HG03097 (cell line): Measurements from ENCODE around the gene PSD2.

ENCODE experiments used
- ATAC-seq: cut with Tn5 transposase; IDR thresholded peaks from one replicate; pipeline ENCODE4 v1.9.1; 2021; ENCODE audit not compliant: unreplicated experiment, low FRiP score

The PSD2 gene

DNA sequence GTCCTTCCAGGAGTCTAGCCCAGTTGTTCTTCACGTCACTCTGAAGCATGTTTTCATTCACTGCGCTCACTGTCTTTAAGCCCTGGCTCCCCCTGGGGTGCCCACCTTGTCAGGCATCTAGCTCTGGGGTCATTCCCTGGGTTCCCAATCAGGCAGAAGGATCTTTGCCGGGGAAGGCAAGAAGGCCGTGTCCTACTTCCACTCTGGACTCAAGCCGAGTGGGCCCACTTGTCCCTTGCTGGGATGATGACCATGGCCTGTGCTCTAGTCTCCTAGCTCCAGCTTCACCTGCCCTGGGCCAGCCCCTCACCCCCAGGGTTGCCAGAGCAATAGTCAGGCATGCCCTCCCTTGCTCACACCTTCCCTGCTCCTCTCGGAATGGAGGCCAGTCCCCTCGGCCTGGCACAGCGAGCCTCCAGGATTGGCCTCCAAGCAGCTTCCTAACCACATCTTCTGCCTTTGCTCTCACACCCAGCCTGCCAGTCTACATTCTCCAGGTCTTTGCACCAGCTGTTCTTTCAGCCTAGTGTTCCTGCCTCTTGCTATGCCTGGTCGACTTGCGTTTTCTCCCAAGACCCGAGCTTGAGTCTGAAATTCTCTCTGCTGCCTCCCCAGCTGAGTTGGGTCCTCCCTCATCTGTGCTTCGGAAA lies 32.2 kb upstream of the PSD2 start:
- no peak for ATAC-seq

DNA sequence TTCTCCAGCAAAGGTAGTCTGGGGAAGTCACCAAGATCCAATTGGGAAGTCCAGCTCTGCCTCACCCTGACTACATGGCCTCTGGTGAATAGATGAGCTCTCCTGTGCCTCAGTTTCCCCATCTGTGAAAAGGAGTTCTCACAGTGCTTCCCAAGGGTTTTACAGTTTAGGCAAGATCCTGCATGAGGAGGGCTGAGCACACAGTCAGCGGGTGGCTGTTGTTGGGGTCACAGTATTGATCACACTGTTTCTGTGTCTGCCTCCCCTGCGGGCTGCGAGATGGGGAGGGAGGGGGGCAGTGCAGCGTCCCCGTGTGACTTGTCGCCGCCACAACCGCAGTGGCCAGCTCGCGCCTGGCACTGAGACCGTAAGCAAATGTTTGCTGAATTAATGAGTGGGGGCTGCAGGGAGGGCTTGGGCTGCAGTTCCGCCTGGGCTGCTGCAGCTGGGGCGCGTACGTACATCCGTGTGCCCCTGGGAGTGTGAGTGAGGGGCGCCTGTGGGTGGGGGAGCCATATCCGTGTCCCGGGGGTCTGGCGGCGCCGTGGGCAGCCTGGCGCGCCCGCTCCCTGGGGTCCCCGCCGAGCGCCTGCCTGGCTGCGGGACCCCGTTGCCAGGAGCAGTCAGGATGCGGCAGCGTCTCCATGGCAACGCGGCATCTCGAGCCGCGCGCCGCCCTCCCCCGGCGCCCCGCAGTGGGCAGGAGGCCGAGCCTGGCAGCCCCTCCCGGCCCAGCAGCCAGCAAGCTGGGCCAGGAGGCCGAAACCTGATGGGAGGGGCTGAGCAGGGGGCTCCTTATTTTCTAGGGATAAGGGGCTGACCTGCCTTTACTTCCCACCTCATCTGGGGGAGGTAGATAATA lies 31.4 kb upstream of the PSD2 start:
- ATAC-seq = no peak

DNA sequence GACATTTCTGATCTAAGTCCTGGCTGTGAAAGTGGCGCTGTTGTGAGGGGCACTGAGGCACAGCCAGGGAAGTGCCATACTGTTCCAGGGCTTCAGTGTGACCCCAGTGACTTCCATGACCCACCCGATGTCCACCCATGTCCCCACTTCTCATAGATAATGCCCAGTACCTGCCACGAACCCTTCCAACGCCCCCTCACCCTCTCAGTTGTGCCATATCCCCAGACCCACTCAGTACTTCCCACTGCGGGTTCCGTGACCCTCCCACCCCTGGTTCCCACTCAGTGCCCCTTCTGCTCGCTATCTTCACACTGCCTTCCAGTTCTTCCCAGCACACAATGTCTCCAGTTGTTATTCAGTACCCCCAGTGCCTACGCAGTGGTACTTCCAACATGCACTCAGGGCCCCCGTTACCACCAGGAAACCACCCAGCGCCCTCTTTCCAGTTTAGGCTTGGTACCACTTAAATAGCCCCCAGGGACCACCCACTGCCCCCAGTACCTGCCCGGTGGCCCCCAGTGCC lies 30.7 kb upstream of the PSD2 start:
- ATAC-seq = no peak

DNA sequence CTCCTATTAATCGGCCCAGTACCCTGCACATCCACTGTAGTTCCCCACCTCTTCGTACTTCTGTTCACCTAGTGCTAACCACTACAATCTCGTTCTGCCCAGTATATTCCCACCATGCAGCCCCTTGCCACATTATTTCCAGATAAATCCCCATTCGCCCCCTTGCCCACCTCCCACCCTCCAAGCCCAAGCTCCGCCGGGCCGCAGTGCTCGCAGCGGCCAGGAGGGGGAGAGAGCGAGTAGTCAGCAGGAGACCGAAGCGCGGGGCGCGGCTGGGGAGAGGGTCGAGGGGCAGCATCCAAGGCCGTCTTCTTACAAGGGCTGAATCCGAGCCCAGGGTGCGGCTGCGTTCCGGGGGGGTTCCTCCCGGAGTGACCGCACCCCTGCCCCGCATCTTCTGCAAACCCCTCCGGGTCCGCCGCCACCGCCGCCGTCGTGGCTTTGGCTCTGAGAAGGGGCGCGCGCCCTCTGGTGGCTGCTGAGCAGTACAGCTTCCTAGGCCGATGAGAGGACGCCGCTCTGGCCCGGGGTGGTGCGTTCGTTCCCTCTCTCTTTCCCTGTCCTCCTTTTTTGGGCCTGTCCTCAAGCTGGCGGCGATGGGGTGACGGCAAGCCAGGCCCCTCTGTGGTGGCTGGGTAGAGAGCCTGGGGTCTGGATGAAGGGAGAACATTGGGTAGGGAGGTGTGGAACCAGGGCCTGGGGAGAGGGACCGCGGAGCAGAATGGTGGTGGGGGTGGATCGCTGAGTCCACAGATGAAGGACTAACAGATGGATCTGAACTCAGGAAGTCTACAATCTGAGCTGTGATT lies 30.0 kb upstream of the PSD2 start:
- peak; percentile 67 for ATAC-seq

DNA sequence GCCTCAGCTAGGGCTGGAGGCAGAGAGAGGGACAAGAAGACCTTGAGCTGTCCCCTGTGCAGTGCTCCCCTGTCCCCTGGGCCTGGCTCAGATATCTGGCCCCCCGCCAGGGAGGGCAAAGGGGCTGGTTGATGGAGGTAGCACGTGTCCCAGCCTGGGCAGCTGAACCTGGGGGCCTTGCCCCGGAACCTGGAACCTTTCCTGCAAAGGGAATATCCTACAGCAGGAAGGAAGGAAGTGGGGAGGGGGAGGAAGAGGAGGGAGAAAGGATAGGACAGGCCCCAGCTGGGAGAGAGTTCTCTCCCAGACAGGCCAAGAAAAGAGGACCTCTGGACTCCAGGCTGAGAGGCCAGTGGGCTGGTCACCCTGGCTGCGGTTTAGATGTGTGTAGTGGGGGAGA lies 27.6 kb upstream of the PSD2 start:
- no peak for ATAC-seq

DNA sequence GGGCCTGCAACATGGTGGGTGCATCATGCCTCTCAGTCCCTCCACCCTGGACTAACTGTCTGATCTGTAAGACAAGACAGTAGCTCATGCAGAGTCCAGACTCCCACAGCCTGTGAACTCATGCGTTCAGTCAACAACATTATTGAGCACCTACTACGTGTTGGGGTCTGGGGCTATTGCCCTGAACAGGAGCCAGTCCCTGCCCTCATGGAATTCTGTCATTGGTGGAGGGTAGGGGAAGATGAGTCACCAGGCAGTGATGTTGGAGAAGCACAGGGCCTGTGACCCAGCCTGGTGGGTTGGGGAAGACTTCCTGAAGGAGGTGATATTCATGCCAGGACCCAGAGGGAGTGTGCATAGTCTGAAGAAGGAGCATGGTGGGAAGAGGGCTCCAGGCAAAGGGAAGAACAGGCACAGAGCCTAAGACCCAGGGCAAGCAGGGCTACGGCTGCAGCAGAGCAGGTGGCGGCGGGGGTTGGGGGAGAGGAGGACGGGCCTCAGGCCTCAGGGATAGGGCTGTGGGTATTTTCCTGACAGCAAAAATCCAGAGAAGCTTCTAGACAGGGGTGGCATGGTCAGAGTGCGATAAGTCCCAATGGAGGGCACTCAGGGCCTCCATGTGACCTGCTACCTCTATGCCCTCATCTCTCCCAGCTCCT lies 26.7 kb upstream of the PSD2 start:
- ATAC-seq = no peak

DNA sequence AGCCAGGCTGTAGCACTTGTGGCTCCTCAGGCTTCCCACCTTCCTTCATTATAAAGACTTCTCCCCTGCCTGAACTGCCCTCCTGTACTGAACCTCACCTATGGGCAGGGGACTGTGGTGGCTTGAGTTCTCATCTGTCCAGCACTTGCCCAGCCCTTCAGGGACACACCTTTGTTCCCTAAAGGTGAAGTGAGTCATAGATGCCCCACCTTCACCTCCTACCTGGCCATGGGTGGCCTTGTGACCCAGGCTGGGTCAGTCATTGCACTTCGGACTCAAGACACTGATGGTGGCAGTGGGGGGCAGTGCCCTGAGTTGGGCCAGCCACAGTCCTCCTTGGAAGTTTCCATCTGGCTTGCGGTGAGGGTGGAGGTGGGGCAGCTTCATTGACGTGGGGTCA lies 26.1 kb upstream of the PSD2 start:
- ATAC-seq = no peak

DNA sequence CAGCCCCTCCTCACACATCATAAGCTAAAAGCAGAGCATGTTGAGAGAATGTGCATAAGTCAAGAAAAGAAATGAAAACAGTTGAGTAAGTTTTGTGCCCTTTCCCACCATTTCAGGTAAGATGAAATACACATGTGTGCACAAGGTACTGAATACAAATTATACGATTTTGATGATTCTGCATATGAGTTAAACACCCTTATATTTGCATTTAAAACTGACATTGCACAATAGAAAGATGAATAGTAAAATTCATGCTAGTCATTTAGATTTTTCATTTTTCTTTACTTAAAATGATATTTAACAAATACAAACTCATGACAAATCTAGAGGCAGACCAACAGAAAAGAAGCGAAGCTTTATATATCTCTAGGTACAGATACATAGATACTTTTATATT lies 24.9 kb upstream of the PSD2 start:
- no peak for ATAC-seq

DNA sequence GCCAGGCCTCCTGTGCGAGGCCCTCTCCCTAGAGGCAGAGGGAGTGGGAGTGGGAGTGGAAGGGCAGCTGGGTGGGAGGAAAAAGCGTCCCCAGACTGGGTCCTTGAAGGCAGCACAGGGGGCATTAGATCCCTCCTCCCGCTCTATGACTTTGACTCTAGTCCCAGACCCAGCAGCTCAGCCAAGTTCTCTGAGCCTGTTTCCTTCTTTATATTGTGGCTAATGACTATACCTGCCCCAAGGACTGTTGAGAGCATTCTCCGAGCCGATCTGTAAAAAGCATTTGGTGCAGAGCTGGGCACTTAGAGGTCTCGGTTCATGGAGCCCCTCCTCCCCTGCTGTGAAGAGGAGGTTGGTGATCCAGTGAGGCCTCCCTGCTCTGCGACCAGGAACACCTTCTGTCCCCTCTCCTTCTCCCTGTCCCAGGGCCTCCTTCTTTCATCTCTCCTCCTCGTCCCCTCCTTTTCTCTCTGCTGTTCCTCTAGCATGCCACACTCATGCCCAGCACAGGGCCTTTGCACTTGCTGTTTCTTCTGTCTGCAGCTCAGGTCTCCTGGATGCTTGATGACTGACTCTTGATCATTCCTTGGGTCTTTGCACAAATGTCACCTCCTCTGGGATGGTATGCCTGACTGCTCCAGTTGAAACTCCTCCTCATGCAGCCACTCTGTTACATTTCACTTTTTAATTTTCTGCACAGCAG lies 23.4 kb upstream of the PSD2 start:
- no peak for ATAC-seq

DNA sequence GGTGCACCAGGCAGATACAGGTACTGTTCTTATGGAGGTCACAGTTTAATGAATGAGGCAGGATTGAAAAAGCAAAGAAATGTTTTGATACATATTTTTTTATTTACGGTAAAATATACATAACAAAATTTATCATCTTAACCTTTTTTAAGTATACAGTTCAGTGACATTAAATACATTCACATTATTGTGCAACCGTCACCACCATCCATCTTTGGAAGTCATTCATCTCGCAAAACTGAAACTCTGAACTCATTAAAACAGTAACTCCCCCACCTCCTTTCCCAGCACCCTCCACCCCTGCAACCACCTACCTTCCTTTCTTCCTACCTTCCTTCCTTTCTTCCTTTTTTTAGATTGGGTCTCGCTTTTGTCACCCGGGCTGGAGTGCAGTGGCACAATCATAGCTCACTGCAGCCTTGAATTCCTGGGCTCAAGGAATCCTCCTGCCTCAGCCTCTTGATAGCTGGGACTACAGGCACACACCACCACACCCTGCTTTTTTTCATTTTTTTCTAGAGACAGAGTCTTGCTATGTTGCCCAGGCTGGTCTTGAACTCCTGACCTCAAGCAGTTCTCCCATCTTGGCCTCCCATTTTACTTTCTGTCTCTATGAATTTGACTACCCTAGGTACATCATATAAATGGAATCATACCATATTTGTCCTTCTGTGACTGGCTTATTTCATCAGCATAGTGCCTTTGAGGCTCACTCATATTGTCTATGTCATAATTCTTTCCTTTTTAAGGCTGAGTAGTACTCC lies 22.5 kb upstream of the PSD2 start:
- no peak for ATAC-seq

DNA sequence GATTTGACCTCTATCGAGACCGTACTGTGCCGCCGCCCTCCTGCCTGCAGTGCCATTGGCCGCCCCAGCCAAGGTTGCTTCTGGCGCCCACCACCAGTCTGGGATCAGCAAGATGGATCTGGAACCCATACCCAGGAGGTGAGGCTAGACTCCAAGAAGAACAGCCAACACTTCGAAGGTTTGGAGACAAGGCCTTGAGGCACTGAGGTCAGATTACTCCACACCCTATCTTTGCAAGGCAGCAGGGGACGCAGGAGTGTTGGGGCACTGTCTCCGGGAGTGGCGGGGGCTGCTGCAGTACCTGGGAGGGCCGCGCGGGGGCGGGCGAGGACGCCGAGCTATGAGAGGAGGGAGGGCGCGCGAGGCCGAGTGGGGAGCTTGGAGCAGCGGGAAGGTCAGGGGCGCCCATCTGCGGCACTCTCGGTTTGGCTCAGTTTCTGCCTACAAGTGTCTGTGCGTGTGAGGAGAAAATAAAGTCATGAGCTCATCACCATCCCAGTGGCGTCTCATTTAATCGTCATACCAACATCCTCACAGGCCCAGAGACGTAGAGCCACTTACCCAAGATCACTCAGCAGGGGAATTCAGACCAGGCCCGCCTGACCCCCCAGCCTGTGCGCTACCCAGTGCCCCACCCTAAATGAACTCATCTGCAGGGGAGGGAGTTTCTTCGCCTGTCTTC lies 20.5 kb upstream of the PSD2 start:
- ATAC-seq = no peak

DNA sequence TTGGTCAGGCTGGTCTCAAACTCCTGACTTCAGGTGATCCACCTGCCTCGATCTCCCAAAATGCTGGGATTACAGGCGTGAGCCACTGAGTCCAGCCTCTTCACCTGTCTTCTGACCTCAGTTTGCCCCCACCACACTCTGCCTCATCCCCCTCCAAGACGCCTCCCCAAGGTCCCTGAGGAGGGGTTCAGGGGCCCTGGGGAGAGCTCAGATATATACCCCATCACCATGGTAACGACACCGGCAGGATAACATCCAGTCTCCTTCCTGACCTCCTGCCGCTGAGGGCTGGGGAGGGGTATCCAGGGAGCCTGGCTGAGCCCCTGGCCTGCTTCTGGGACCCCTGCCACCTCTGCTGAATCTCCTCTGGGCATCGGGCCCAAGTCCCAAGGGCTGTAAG lies 19.7 kb upstream of the PSD2 start:
- ATAC-seq = no peak

DNA sequence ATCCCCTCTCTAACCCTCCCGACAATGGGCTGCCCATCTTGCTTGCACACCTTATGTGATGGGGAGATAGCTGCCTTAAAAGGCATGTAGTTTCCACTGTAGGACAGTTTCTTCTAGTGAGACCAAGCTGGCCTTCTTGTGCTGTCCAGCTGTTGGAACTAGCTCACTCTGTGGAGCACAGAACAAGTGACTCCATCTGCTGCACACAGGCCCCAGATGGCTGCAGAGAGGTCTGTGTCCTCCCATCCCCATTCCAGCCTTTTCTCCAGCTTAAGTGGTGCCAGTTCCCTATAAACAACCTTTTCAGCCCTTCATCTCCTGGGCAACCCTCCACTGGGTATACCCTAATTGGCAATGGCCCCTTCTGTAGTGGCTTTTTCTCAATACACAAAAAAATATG lies 18.7 kb upstream of the PSD2 start:
- no peak for ATAC-seq

DNA sequence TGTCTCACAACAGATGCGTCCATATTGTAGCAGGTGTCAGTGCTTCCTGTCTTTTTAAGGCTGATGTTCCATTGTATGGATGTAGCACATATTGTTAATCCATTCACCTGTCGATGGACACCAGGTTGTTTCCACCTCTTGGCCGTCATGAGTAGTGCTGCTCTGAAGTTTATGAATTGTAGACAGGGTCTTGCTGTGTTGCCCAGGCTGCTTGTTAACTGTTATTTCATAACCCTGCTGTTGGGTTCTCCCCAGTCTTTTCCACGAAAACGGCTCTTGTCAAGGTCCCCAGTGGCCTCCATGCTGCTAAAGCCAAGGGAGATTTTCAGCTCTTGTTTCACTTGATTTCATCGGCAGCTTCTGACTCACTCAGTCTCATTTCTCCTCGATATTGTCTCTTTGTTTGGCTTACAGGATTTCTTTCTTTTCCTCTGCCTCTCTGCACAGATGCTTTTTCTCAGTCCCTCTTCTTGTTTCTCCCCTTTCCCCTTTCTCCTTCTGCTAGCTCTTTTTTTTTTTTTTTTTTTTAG lies 12.1 kb upstream of the PSD2 start:
- no peak for ATAC-seq

DNA sequence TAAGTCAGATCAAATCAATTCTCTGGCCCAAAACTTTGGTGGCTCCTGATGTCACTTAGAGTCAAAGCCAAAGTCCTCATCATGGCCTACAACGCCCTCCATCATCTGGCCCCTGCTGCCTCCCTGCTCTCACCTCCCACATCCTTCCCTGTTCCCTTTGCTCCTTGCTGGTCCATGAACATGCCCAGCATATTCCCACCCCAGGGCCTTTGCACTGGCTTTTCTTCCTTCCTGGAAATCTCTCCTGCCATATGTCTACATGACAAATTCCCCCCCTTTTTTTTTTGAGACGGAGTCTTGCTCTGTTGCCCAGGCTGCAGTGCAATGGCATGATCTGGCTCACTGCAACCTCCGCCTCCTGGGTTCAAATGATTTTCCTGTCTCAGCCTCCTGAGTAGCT lies 11.1 kb upstream of the PSD2 start:
- no peak for ATAC-seq

DNA sequence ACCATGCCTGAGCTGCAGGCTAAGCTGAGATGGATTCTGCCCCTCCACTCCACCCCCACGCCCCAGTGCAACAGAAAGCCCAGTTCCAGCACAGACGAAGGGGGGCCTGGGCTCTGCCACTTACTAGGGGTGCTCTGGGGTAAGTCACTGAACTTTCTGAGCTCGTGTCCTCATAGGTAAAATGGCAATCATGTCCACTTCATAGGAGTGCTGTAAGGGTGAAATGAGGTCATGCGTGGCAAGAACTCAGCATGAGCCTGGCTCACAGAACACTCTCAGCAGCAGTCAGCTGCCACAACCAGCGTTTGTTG lies 8.4 kb upstream of the PSD2 start:
- ATAC-seq = no peak

DNA sequence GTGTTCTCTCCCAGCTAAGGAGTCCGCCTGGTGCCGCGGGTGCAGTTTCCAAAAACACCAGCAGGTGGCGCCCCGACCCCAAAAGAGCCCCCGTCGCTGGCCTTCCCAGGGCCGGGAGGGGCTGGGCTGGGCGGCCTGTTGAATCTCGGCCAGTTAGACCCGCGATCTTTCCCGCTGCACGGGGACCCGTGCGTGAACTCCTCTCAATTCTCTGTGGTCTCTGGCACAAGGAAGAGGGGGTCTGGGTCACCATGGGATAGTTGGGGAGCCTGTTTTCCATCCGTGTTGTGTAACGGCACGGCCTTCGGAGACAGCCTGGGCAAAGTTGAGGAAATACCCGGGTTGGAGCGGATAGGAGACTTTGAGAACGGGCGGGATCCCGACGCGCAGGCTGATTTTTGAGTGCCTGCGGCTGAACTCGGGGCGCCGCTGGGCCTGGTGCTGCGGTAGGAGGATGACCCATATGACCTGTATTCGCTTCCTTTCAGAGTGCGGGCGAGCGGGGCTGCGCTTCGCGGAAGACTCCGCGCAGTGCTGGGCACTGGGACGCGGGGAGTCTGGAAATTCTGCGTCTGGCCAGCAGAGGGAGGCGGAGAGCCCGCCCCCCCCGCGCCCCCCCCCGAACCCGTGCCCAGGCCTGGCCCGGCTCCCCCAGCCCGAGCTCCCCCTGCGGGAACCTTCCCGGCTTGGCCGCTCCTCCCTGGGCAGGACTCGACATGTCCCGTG lies 7.9 kb upstream of the PSD2 start:
- peak; percentile 72 for ATAC-seq

DNA sequence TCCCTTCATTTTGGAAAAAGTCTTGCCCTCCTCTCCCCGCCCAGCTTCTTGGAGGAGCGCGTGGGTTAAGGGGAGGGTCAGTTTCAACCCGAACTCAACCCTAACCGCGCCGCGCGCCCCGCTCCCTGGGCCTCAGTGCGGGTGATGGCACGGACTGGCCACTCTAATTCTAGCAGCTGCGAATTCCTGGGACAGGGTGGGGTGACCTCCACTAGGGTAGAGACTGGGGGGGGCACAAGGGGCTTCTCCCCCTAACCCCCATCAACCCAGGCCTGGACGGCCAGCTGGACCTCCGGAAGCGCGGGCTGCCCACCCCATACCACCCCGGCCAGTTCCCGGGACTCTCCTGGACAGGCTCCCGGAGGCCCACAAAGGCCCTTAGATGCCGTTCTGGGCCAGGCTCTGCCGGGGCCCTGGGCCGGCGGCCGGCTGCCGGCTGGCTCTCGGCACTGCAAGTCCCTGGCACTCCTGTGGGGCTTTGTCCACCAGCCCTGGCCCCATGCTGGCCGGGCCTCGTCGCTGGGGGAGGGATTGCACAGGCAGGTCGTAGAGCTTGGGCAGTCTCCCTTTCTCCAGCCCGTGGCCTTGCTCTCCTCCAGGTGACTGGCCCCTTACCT lies 7.2 kb upstream of the PSD2 start:
- no peak for ATAC-seq
